K562 (cell line): ENCODE measurements around the gene TLX2. TPM values are rescaled to one million over a fixed set of nuclear protein-coding genes. Genes with fewer than 3 reads are reported as not detected.

Source experiments
- CGGBP1 ChIP-seq: fragments of 250-450 bp; sonication (Bioruptor Pico); IDR thresholded peaks from 2 replicates; pipeline ENCODE4 v1.9.0; 2021; ENCODE audit warnings: mild to moderate bottlenecking
- COPS2 ChIP-seq: fragments of 450-650 bp; conservative IDR thresholded peaks from 2 replicates; pipeline ENCODE4 v1.6.1; 2016; ENCODE audit warnings: mild to moderate bottlenecking, moderate library complexity
- CREB3L1 ChIP-seq: fragments of 450-650 bp; IDR thresholded peaks from 2 replicates; pipeline ENCODE4 v1.6.1; 2014; ENCODE audit warnings: low read depth, mild to moderate bottlenecking, moderate library complexity, borderline replicate concordance
- KDM4B ChIP-seq, 2 experiments: fragments of 450-650 bp in 1 of 2; sonication (generic) in 1 of 2; IDR thresholded peaks; 2 replicates each; pipeline ENCODE4 v1.6.1; 2016 to 2017; ENCODE audit warnings: borderline replicate concordance in 2 of 2, antibody characterized with exemption in 1 of 2, low read depth in 1 of 2, mild to moderate bottlenecking in 1 of 2
- RAD21 ChIP-seq, 2 experiments: fragments of 250-450 bp in 1 of 2; fragments of 450-650 bp in 1 of 2; sonication (Bioruptor Pico) in 1 of 2; formaldehyde crosslinking in 1 of 2; IDR thresholded peaks in 1 of 2; conservative IDR thresholded peaks in 1 of 2; 2 replicates each; pipeline versions ENCODE4 v1.4.0 to v1.8.0; 2020 to 2022; ENCODE audit warnings: mild to moderate bottlenecking in 2 of 2, moderate library complexity in 1 of 2
- RBM22 ChIP-seq: fragments of 200-400 bp; formaldehyde crosslinking; IDR thresholded peaks from 2 replicates; pipeline ENCODE4 v1.6.1; 2018; ENCODE audit warnings: low read length, low read depth; ENCODE audit not compliant: poor library complexity, severe bottlenecking
- SOX6 ChIP-seq: fragments of 450-650 bp; IDR thresholded peaks from 2 replicates; pipeline ENCODE4 v1.6.1; 2014; ENCODE audit warnings: mild to moderate bottlenecking
- THAP7 ChIP-seq: fragments of 250-450 bp; sonication (Bioruptor Pico); IDR thresholded peaks from 2 replicates; pipeline ENCODE4 v1.5.0; 2021
- XRCC4 ChIP-seq: IDR thresholded peaks from one replicate; pipeline ENCODE4 v1.6.1; 2011; ENCODE audit not compliant: insufficient read depth, insufficient read length; ENCODE audit errors: extremely low read depth
- ZNF124 ChIP-seq: sonication (generic); formaldehyde crosslinking; IDR thresholded peaks from 2 replicates; pipeline ENCODE4 v1.8.1; 2022; ENCODE audit warnings: missing genetic modification reagents
- ZNF175 ChIP-seq: fragments of 200-800 bp; sonication (Bioruptor generic); IDR thresholded peaks from 2 replicates; pipeline ENCODE4 v1.6.1; 2016; ENCODE audit warnings: low read depth, mild to moderate bottlenecking, missing genetic modification characterization, missing compliant biosample characterization
- ZNF408 ChIP-seq: fragments of 250-450 bp; sonication (Bioruptor Pico); IDR thresholded peaks from 2 replicates; pipeline ENCODE4 v1.4.0; 2020; ENCODE audit warnings: low read depth, mild to moderate bottlenecking, moderate library complexity
- ZNF76 ChIP-seq: fragments of 250-450 bp; sonication (Bioruptor Pico); IDR thresholded peaks from 2 replicates; pipeline ENCODE4 v1.4.0; 2020; ENCODE audit warnings: mild to moderate bottlenecking, moderate library complexity, borderline replicate concordance
- polyA plus RNA-seq, 8 experiments: library from polyadenylated mRNA; depleted of rRNA in 4 of 8; stranded (reverse) in 5 of 8; unstranded in 3 of 8; fragments of >200 nt; fragmentation: Nextera tagmentation in 2 of 8; fragmentation: Illumina TruSeq in 1 of 8; extraction: Ambion mirVana in 2 of 8; extraction: Trizol in 1 of 8; gene quantifications; 2 replicates each; pipeline versions ENCODE4 v1.2.1 to v1.2.3, GENCODE V29; 2011 to 2014; ENCODE audit warnings: inconsistent platforms in 1 of 8, missing spikeins in 1 of 8
- total RNA-seq, 7 experiments: library from RNA; depleted of rRNA in 6 of 7; stranded (reverse); fragments of >200 nt in 6 of 7; fragmentation: Illumina TruSeq in 2 of 7; extraction: Trizol in 2 of 7; gene quantifications; 2 replicates each; pipeline versions ENCODE4 v1.2.1 to v1.2.3, GENCODE V29; 2011 to 2021; ENCODE audit warnings: low replicate concordance in 1 of 7
- TF ChIP-seq, protein P1 (sequence below): fragments of 450-650 bp; conservative IDR thresholded peaks from 2 replicates; pipeline ENCODE4 v1.6.1; 2016; ENCODE audit warnings: missing genetic modification characterization, low read depth, mild to moderate bottlenecking, control low read depth, missing compliant biosample characterization
- TF ChIP-seq, protein P2 (sequence below): fragments of 450-650 bp; formaldehyde crosslinking; IDR thresholded peaks from 2 replicates; pipeline ENCODE4 v1.4.0; 2020; ENCODE audit warnings: mild to moderate bottlenecking
- TF ChIP-seq, protein P3 (sequence below): sonication (generic); formaldehyde crosslinking; IDR thresholded peaks from 2 replicates; pipeline ENCODE4 v1.9.0; 2022; ENCODE audit warnings: mild to moderate bottlenecking, missing genetic modification reagents

The TLX2 gene
- total and polyA plus RNA-seq, 9 of the 15 experiments (the other 6 are each of a cell fraction or from before 2014, with no cell fraction given): not detected

DNA sequence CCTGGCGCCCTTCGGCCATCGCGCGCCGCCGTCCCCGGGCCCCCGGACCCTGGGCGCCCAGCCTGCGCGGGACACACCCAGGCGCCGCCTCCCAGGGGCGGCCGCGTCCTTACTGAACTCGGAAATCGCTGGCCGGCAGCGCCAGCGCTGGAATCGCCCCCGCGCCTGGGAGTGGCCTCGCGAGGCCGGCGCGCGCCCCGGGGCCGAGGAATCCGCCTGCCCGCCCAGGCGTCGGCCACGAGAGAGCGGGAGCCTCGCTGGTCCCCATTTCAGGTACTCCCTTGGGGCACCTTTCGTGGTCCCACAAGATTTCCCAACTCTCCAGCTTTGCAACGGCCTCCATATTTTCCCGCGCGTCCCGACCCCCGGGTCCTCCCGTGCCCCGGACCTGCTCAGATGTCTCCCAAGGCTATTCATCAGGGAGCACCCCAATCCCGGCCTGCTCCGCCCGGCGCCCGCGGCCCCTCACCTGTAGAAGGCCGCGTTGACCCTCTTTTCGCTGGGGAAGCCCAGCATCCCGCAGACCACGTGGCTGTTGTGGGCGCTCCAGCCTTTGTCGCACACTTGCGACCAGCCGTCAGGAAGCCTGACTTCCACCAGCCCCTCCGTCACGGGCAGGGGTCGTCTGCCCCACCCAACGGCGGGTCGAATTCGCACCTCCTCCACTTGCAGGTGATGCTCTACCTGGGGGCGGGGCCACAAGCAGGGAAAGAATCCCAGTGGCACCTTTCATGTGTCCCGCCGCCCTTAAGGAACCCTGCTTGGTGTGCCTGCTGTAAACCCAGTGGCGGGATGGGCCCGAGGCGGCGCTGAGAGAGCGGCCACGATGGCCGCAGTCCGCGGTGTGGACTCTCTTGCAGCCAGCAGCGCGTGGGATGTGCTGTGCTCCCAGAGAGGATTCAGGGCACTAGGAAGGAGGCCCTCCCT is 34.9 kb downstream of the TLX2 start (continued):
- TF ChIP-seq ZNF175 (CRISPR knock-in tag) (no peak), ZNF408 (no peak), COPS2 (no peak), THAP7 (CRISPR knock-in tag) (no peak), SOX6 (peak; percentile 29; the same call in 1 of the 2 replicates), RAD21 (CRISPR knock-in tag; conservative IDR thresholded peaks at IDR 0.05 in 1 of 2, IDR thresholded peaks at IDR 0.05 in 1 of 2) (no peak), ZNF124 (CRISPR knock-in tag) (no peak), CREB3L1 (peak; percentile 45; the same call in 1 of the 2 replicates), ZNF76 (CRISPR knock-in tag) (0 out of 2 replicates have a peak, but pooled peaks have one; percentile 50), XRCC4 (no peak), KDM4B (IDR thresholded peaks at IDR 0.05; ENCODE audit: borderline replicate concordance in 2 of 2, low read depth in 1 of 2) (0 out of 4 replicates have a peak, but pooled peaks of 1 of the 2 experiments have one; percentile 16), RBM22 (no peak), CGGBP1 (CRISPR knock-in tag) (no peak)
- TF ChIP-seq, protein P1, sequence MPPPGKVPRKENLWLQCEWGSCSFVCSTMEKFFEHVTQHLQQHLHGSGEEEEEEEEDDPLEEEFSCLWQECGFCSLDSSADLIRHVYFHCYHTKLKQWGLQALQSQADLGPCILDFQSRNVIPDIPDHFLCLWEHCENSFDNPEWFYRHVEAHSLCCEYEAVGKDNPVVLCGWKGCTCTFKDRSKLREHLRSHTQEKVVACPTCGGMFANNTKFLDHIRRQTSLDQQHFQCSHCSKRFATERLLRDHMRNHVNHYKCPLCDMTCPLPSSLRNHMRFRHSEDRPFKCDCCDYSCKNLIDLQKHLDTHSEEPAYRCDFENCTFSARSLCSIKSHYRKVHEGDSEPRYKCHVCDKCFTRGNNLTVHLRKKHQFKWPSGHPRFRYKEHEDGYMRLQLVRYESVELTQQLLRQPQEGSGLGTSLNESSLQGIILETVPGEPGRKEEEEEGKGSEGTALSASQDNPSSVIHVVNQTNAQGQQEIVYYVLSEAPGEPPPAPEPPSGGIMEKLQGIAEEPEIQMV (tag): no peak
- TF ChIP-seq, protein P2, sequence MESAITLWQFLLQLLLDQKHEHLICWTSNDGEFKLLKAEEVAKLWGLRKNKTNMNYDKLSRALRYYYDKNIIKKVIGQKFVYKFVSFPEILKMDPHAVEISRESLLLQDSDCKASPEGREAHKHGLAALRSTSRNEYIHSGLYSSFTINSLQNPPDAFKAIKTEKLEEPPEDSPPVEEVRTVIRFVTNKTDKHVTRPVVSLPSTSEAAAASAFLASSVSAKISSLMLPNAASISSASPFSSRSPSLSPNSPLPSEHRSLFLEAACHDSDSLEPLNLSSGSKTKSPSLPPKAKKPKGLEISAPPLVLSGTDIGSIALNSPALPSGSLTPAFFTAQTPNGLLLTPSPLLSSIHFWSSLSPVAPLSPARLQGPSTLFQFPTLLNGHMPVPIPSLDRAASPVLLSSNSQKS (CRISPR knock-in tag): no peak
- TF ChIP-seq, protein P3, sequence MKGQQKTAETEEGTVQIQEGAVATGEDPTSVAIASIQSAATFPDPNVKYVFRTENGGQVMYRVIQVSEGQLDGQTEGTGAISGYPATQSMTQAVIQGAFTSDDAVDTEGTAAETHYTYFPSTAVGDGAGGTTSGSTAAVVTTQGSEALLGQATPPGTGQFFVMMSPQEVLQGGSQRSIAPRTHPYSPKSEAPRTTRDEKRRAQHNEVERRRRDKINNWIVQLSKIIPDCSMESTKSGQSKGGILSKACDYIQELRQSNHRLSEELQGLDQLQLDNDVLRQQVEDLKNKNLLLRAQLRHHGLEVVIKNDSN: no peak
